H1 (cell line): ENCODE results near the gene SNAP29. TPM values are rescaled to one million over a fixed set of nuclear protein-coding genes. Genes with fewer than 3 reads are reported as not detected.

Experiments
- CTCF ChIA-PET: fragments of 300-600 bp; sonication (Branson Sonifier 250); formaldehyde crosslinking; loops from one replicate; lab custom pipeline; 2021; ENCODE audit not compliant: partially characterized antibody; lab: Charles Lee
- POLR2A ChIA-PET: fragments of 300-600 bp; sonication (Branson Sonifier 250); formaldehyde crosslinking; loops from one replicate; lab custom pipeline; 2021; ENCODE audit warnings: inconsistent platforms; ENCODE audit not compliant: partially characterized antibody; lab: Charles Lee
- DNase-seq, 2 experiments: peaks; one replicate each; pipeline versions ENCODE4 v3.0.0 to v3.0.0-alpha.2; 2010 to 2022; ENCODE audit warnings: low spot score in 2 of 2, low read depth in 1 of 2, mixed read lengths in 1 of 2
- FAIRE-seq: peaks from 2 replicates; lab custom pipeline; 2011; peaks lifted over from hg19 to GRCh38; lab: Jason Lieb, UNC
- H2AFZ ChIP-seq: 2 replicates; pipeline ENCODE4 v1.8.1; 2012; ENCODE audit warnings: low read length, inconsistent platforms
- H2AK5ac ChIP-seq: 2 replicates; pipeline ENCODE4 v1.6.1; 2013; ENCODE audit warnings: low read depth, low read length
- H2BK120ac ChIP-seq: replicated peaks from 2 replicates; pipeline ENCODE3; 2013; ENCODE audit warnings: low read depth, low read length, inconsistent platforms
- H2BK12ac ChIP-seq: 2 replicates; pipeline ENCODE4 v1.6.1; 2013; ENCODE audit warnings: low read depth, low read length
- H2BK15ac ChIP-seq: 2 replicates; pipeline ENCODE4 v1.6.1; 2013; ENCODE audit warnings: low read length
- H2BK20ac ChIP-seq: 2 replicates; pipeline ENCODE4 v1.6.1; 2013; ENCODE audit warnings: low read length
- H2BK5ac ChIP-seq: 2 replicates; pipeline ENCODE4 v1.6.1; 2013; ENCODE audit warnings: low read depth, low read length
- H3K14ac ChIP-seq: 2 replicates; pipeline ENCODE4 v1.6.1; 2013; ENCODE audit warnings: inconsistent platforms; ENCODE audit not compliant: insufficient read length
- H3K18ac ChIP-seq: 2 replicates; pipeline ENCODE4 v1.6.1; 2013; ENCODE audit warnings: low read length; ENCODE audit errors: extremely low read depth
- H3K23ac ChIP-seq: 2 replicates; pipeline ENCODE4 v1.6.1; 2013; ENCODE audit warnings: inconsistent platforms; ENCODE audit not compliant: insufficient read length
- H3K23me2 ChIP-seq: 2 replicates; pipeline ENCODE4 v1.6.1; 2013; ENCODE audit warnings: low read depth, low read length
- H3K27ac ChIP-seq: 2 replicates; pipeline ENCODE4 v1.6.1; 2011; ENCODE audit warnings: low read depth, low read length, inconsistent platforms
- H3K27me3 ChIP-seq, 4 experiments: replicated peaks in 1 of 4; 1 replicate in 1 of 4; 2 replicates in 3 of 4; pipeline versions ENCODE4 v1.6.1 to v1.8.1; 2011 to 2013; ENCODE audit warnings: low read length in 3 of 4, mild to moderate bottlenecking in 3 of 4, inconsistent platforms in 2 of 4, mixed read lengths in 2 of 4, moderate library complexity in 1 of 4; ENCODE audit not compliant: control insufficient read depth in 3 of 4, insufficient read depth in 3 of 4; ENCODE audit errors: extremely low read depth in 1 of 4
- H3K36me3 ChIP-seq, 4 experiments: 2 replicates each; pipeline versions ENCODE4 v1.6.1 to v1.8.1; 2011 to 2013; ENCODE audit warnings: mild to moderate bottlenecking in 4 of 4, low read length in 3 of 4, moderate library complexity in 2 of 4, control low read depth in 1 of 4, inconsistent platforms in 1 of 4; ENCODE audit not compliant: insufficient read depth in 4 of 4, control insufficient read depth in 2 of 4
- H3K4ac ChIP-seq: replicated peaks from 2 replicates; pipeline ENCODE3; 2013; ENCODE audit warnings: low read length, low read depth, mixed read lengths, inconsistent platforms; ENCODE audit not compliant: insufficient read length
- H3K4me1 ChIP-seq, 4 experiments: replicated peaks in 1 of 4; 1 replicate in 1 of 4; 2 replicates in 3 of 4; pipeline versions ENCODE4 v1.6.1 to v1.8.1; 2011 to 2013; ENCODE audit warnings: low read length in 3 of 4, inconsistent platforms in 2 of 4, mixed read lengths in 1 of 4; ENCODE audit not compliant: insufficient read depth in 4 of 4, control insufficient read depth in 3 of 4
- H3K4me2 ChIP-seq, 2 experiments: 2 replicates each; pipeline versions ENCODE4 v1.6.1 to v1.8.1; 2011 to 2013; ENCODE audit warnings: low read depth in 2 of 2, low read length in 2 of 2, control low read depth in 1 of 2, inconsistent platforms in 1 of 2, mild to moderate bottlenecking in 1 of 2; ENCODE audit not compliant: insufficient read depth in 1 of 2
- H3K4me3 ChIP-seq, 4 experiments: fragments of 200-600, 300-600 bp in 1 of 4; sonication (generic), shearing (Covaris generic), sonication (Bioruptor Twin) in 1 of 4; 2 replicates each; pipeline versions ENCODE4 v1.5.1 to v1.8.1; 2011 to 2016; ENCODE audit warnings: low read length in 4 of 4, low read depth in 3 of 4, control low read depth in 2 of 4, inconsistent platforms in 2 of 4, mild to moderate bottlenecking in 2 of 4, mixed read lengths in 1 of 4, moderate library complexity in 1 of 4; ENCODE audit not compliant: insufficient read depth in 2 of 4; ENCODE audit errors: extremely low read depth in 1 of 4
- H3K56ac ChIP-seq: replicated peaks from 2 replicates; pipeline ENCODE3; 2013; ENCODE audit warnings: low read depth, mild to moderate bottlenecking, mixed read lengths, low read length, inconsistent platforms; ENCODE audit not compliant: insufficient read length
- H3K79me1 ChIP-seq: 2 replicates; pipeline ENCODE4 v1.6.1; 2013; ENCODE audit warnings: low read depth, low read length, control low read depth
- H3K79me2 ChIP-seq, 2 experiments: 2 replicates each; pipeline versions ENCODE4 v1.6.1 to v1.8.1; 2012 to 2013; ENCODE audit warnings: low read length in 2 of 2, mild to moderate bottlenecking in 2 of 2, inconsistent platforms in 1 of 2; ENCODE audit not compliant: insufficient read depth in 2 of 2, control insufficient read depth in 1 of 2
- H3K9ac ChIP-seq, 4 experiments: replicated peaks in 1 of 4; 1 replicate in 1 of 4; 2 replicates in 3 of 4; pipeline versions ENCODE4 v1.6.1 to v1.8.1; 2011 to 2013; ENCODE audit warnings: low read depth in 3 of 4, low read length in 3 of 4, control low read depth in 2 of 4, mild to moderate bottlenecking in 2 of 4, moderate library complexity in 2 of 4, inconsistent platforms in 1 of 4; ENCODE audit errors: extremely low read depth in 1 of 4
- H3K9me3 ChIP-seq, 2 experiments: 2 replicates each; pipeline versions ENCODE4 v1.6.1 to v1.8.1; 2012 to 2013; ENCODE audit warnings: mild to moderate bottlenecking in 2 of 2, moderate library complexity in 2 of 2, control low read depth in 1 of 2, inconsistent platforms in 1 of 2, low read depth in 1 of 2, low read length in 1 of 2, mixed read lengths in 1 of 2; ENCODE audit not compliant: insufficient read depth in 2 of 2
- H4K20me1 ChIP-seq, 2 experiments: replicated peaks in 1 of 2; 2 replicates each; pipeline versions ENCODE3 to v1.8.1; 2011 to 2013; ENCODE audit warnings: inconsistent platforms in 2 of 2, low read length in 2 of 2, mild to moderate bottlenecking in 1 of 2; ENCODE audit not compliant: insufficient read depth in 2 of 2, control insufficient read depth in 1 of 2
- H4K5ac ChIP-seq: 2 replicates; pipeline ENCODE4 v1.6.1; 2013; ENCODE audit warnings: low read length, low read depth, mixed read lengths, inconsistent platforms; ENCODE audit not compliant: insufficient read length
- H4K8ac ChIP-seq: 2 replicates; pipeline ENCODE4 v1.8.0; 2013; ENCODE audit warnings: mild to moderate bottlenecking, moderate library complexity, low read length, inconsistent platforms; ENCODE audit not compliant: insufficient read depth; ENCODE audit errors: extremely low read depth
- H4K91ac ChIP-seq: replicated peaks from 2 replicates; pipeline ENCODE3; 2013; ENCODE audit warnings: low read length, mixed read lengths, inconsistent platforms; ENCODE audit not compliant: insufficient read length
- ASH2L ChIP-seq: fragments of 200-600, 300-600 bp; sonication (generic); IDR thresholded peaks from one replicate; pipeline ENCODE4 v1.7.1; 2017; ENCODE audit warnings: low read length
- BRCA1 ChIP-seq: IDR thresholded peaks from 2 replicates; pipeline ENCODE4 v1.6.1; 2012; ENCODE audit warnings: low read depth, low read length, improper control_type of control experiment
- CHD2 ChIP-seq: IDR thresholded peaks from 2 replicates; pipeline ENCODE4 v1.6.1; 2012; ENCODE audit warnings: low read length, improper control_type of control experiment
- EP300 ChIP-seq, 2 experiments: IDR thresholded peaks; 1 replicate in 1 of 2; 2 replicates in 1 of 2; pipeline ENCODE4 v1.6.1; 2011 to 2012; ENCODE audit warnings: low read depth in 2 of 2, low read length in 2 of 2, mild to moderate bottlenecking in 2 of 2, borderline replicate concordance in 1 of 2, inconsistent platforms in 1 of 2, moderate library complexity in 1 of 2
- HDAC6 ChIP-seq: IDR thresholded peaks from one replicate; pipeline ENCODE4 v1.7.1; 2012; ENCODE audit warnings: low read depth, mild to moderate bottlenecking, inconsistent platforms, low read length, moderate library complexity
- POLR2A ChIP-seq, 2 experiments: IDR thresholded peaks; 1 replicate in 1 of 2; 2 replicates in 1 of 2; pipeline ENCODE4 v1.6.1; 2011; ENCODE audit warnings: low read depth in 2 of 2, low read length in 2 of 2, mild to moderate bottlenecking in 2 of 2; ENCODE audit errors: control extremely low read depth in 1 of 2
- SIRT6 ChIP-seq: IDR thresholded peaks from one replicate; pipeline ENCODE4 v1.7.1; 2012; ENCODE audit warnings: low read length, inconsistent platforms
- TAF1 ChIP-seq: IDR thresholded peaks from 2 replicates; pipeline ENCODE4 v1.6.1; 2011; ENCODE audit warnings: mild to moderate bottlenecking, low read depth, low read length
- WGBS, 2 experiments: shearing (Covaris generic) in 1 of 2; methylation state at CpG; one replicate each; pipeline versions ENCODE4 v1.1.6 to v1.1.7; 2013 to 2015; ENCODE audit warnings: low lambda C conversion rate in 2 of 2, mixed read lengths in 2 of 2, inconsistent platforms in 1 of 2, low coverage in 1 of 2, missing lambda C conversion rate in 1 of 2; ENCODE audit not compliant: insufficient replicate concordance in 2 of 2, insufficient coverage in 1 of 2, insufficient read length in 1 of 2; ENCODE audit errors: extremely low coverage in 1 of 2, missing lambda C conversion rate in 1 of 2; 5-methylcytosine and 5-hydroxymethylcytosine counted together
- polyA plus RNA-seq, 7 experiments: library from polyadenylated mRNA; depleted of rRNA in 3 of 7; stranded (reverse) in 5 of 7; unstranded in 2 of 7; fragments of >200 nt in 5 of 7; fragments of 200-250 nt in 2 of 7; gene quantifications; 1 replicate in 5 of 7; 2 replicates in 1 of 7; 4 replicates in 1 of 7; pipeline versions ENCODE4 v1.2.1 to v1.2.3, GENCODE V29; 2011 to 2013; ENCODE audit warnings: missing spikeins in 2 of 7, mixed read lengths in 2 of 7
- total RNA-seq: library from RNA; stranded (reverse); fragmentation: NEBNext Ultra II Directional; extraction: Animal tissue kit (Norgen Biotek cat#: 25700); gene quantifications from 2 replicates; pipeline ENCODE4 v1.2.1, GENCODE V29; 2021
- TF ChIP-seq, protein P1 (sequence below): IDR thresholded peaks from 2 replicates; pipeline ENCODE4 v1.6.1; 2011; ENCODE audit warnings: low read depth, mild to moderate bottlenecking, low read length; ENCODE audit not compliant: insufficient read depth
- TF ChIP-seq, protein P2 (sequence below): IDR thresholded peaks from 2 replicates; pipeline ENCODE4 v1.6.1; 2012; ENCODE audit warnings: inconsistent platforms

Gene SNAP29
- total and polyA plus RNA-seq, 2 of the 8 experiments (the other 6 are each of a cell fraction or from before 2014, with no cell fraction given), result 11.8 to 15.0 TPM

DNA sequence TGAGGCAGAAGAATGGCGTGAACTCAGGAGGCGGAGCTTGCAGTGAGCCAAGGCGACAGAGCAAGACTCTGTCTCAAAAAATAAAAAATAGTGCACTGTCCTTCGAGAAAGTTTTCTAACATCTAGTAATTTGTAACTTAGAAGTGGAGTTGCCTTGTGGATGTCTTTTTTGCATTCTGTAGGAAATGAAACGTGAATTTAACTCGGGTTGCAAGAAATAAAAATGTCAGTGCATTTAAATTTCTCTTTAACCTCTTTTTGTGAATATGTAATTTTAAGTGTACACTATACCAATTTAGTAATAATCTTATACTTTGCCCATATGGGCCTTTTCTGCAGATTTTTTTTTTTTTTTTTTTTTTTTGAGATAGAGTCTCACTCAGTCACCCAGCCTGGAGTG lies 32.2 kb downstream of the SNAP29 start:
- no peak overlapping the region for H3K23ac ChIP-seq
- no peak for TF ChIP-seq TAF1
- no peak for TF ChIP-seq SIRT6
- TF ChIP-seq, protein P1, sequence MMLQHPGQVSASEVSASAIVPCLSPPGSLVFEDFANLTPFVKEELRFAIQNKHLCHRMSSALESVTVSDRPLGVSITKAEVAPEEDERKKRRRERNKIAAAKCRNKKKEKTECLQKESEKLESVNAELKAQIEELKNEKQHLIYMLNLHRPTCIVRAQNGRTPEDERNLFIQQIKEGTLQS, result no peak
- no peak for TF ChIP-seq EP300 (IDR thresholded peaks at IDR 0.05; ENCODE audit: borderline replicate concordance in 1 of 2, low read depth in 2 of 2, low read length in 2 of 2)
- TF ChIP-seq HDAC6, result no peak
- no peak for TF ChIP-seq POLR2A (IDR thresholded peaks at IDR 0.05; ENCODE audit: control extremely low read depth in 1 of 2, low read depth in 2 of 2, low read length in 2 of 2)
- TF ChIP-seq CHD2, result no peak
- TF ChIP-seq, protein P2, sequence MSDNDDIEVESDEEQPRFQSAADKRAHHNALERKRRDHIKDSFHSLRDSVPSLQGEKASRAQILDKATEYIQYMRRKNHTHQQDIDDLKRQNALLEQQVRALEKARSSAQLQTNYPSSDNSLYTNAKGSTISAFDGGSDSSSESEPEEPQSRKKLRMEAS, result no peak
- no peak for TF ChIP-seq ASH2L
- no peak for TF ChIP-seq BRCA1
- no peak overlapping the region for H2BK12ac ChIP-seq
- no peak for FAIRE-seq
- H4K5ac ChIP-seq, result no peak overlapping the region
- H3K4me1 ChIP-seq, result no peaks in the 10 kb centered on the region
- H3K14ac ChIP-seq, result no peak overlapping the region
- no peak overlapping the region for H3K56ac ChIP-seq
- WGBS, 2 experiments, result 91% methylated on average over 6 of the region's 6 CpGs; no CpG with 5 or more reads in 1 of the 2 experiments
- H4K91ac ChIP-seq, result no peak overlapping the region
- H3K18ac ChIP-seq, result no peak overlapping the region
- no peak overlapping the region for H3K4me2 ChIP-seq
- no peaks in the 10 kb centered on the region for H3K27me3 ChIP-seq
- H2BK20ac ChIP-seq, result no peak overlapping the region
- H3K9me3 ChIP-seq, result no peaks in the 10 kb centered on the region
- H3K4me3 ChIP-seq, result no peak overlapping the region
- ChIA-PET POLR2A (interaction anchor here (0.6 kb wide), 1 partner anchor 16 kb away, joined by 3 read pairs; no protein-coding TSS in a partner anchor), CTCF (interaction anchor here (1.0 to 1.9 kb wide), 6 partner anchors 8 to 212 kb away, joined by 3 to 6 read pairs (median 4); no protein-coding TSS in a partner anchor)
- no peak overlapping the region for H2BK120ac ChIP-seq
- no peaks in the 10 kb centered on the region for H3K79me1 ChIP-seq
- no peak overlapping the region for H2BK5ac ChIP-seq
- H3K27ac ChIP-seq, result no peak overlapping the region
- H3K23me2 ChIP-seq, result no peaks in the 10 kb centered on the region
- no peak overlapping the region for H2BK15ac ChIP-seq
- peaks cover 0 to 5% (median 3%) of the 10 kb centered on the region in 4 experiments; a peak in 3 of 8 replicates for H3K36me3 ChIP-seq
- H3K4ac ChIP-seq, result no peak overlapping the region
- H4K20me1 ChIP-seq, result no peaks in the 10 kb centered on the region
- H3K79me2 ChIP-seq, result no peaks in the 10 kb centered on the region
- no peak overlapping the region for H4K8ac ChIP-seq
- no peak overlapping the region for H3K9ac ChIP-seq
- no peak overlapping the region for H2AK5ac ChIP-seq
- no peak for DNase-seq
- H2AFZ ChIP-seq, result no peak overlapping the region
